Liver (tissue), 3 donors: ENCODE data around the gene SOST.

Source experiments
- ATF3 ChIP-seq: IDR thresholded peaks from 2 replicates; pipeline ENCODE4 v1.6.1; 2016; ENCODE audit warnings: antibody characterized with exemption
- GABPA ChIP-seq, 2 donors: IDR thresholded peaks in 1 of 2; conservative IDR thresholded peaks in 1 of 2; 2 replicates each; pipeline ENCODE4 v1.6.1; 2016; ENCODE audit warnings: antibody characterized with exemption in 2 of 2, mild to moderate bottlenecking in 1 of 2, moderate library complexity in 1 of 2
- JUND ChIP-seq, 2 donors: IDR thresholded peaks; 2 replicates each; pipeline ENCODE4 v1.6.1; 2016; ENCODE audit warnings: antibody characterized with exemption in 2 of 2
- MAX ChIP-seq: IDR thresholded peaks from 2 replicates; pipeline ENCODE4 v1.6.1; 2016; ENCODE audit warnings: antibody characterized with exemption
- RAD21 ChIP-seq, 2 donors: IDR thresholded peaks; 2 replicates each; pipeline ENCODE4 v1.6.1; 2016; ENCODE audit warnings: antibody characterized with exemption in 2 of 2, mild to moderate bottlenecking in 2 of 2
- REST ChIP-seq: IDR thresholded peaks from 2 replicates; pipeline ENCODE4 v1.6.1; 2016; ENCODE audit warnings: antibody characterized with exemption, mild to moderate bottlenecking
- TAF1 ChIP-seq: conservative IDR thresholded peaks from 2 replicates; pipeline ENCODE4 v1.6.1; 2016; ENCODE audit warnings: antibody characterized with exemption, mild to moderate bottlenecking
- TF ChIP-seq, protein P1 (sequence below): fragments of 150-350 bp; IDR thresholded peaks from 2 replicates; pipeline ENCODE4 v1.5.1; 2017; ENCODE audit warnings: improper control_type of control experiment, low read depth, low read length; ENCODE audit not compliant: missing input control
- TF ChIP-seq, protein P2 (sequence below): IDR thresholded peaks from 2 replicates; pipeline ENCODE4 v1.6.1; 2016; ENCODE audit warnings: antibody characterized with exemption
- donor health status: healthy.
- donor health status: healthy.

DNA sequence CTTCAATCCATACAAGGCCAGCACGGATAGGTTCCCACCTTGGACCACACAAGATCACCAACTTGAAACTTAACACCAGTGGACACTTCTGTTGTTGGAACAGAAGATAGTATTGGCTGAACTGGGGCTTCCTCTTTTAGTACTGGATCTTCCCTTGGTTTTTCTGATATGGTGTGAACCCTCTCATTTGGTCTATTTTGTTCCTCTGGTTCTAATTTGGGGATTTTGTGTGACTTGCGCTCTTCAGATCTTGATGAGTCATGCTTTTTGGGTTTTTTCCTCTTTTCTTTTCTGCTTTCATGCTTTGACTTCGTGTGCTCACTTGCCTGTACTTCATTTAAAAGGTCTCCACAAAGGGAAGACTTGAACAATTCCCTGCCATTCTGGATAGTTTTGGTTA lies 39.0 kb downstream of the SOST start:
- TF ChIP-seq TAF1 (no peak), GABPA (IDR thresholded peaks at IDR 0.05 in 1 of 2, conservative IDR thresholded peaks at IDR 0.05 in 1 of 2) (no peak), REST (no peak), JUND (IDR thresholded peaks at IDR 0.05) (no peak), MAX (no peak), ATF3 (no peak), RAD21 (IDR thresholded peaks at IDR 0.05) (no peak)
- TF ChIP-seq, protein P1, sequence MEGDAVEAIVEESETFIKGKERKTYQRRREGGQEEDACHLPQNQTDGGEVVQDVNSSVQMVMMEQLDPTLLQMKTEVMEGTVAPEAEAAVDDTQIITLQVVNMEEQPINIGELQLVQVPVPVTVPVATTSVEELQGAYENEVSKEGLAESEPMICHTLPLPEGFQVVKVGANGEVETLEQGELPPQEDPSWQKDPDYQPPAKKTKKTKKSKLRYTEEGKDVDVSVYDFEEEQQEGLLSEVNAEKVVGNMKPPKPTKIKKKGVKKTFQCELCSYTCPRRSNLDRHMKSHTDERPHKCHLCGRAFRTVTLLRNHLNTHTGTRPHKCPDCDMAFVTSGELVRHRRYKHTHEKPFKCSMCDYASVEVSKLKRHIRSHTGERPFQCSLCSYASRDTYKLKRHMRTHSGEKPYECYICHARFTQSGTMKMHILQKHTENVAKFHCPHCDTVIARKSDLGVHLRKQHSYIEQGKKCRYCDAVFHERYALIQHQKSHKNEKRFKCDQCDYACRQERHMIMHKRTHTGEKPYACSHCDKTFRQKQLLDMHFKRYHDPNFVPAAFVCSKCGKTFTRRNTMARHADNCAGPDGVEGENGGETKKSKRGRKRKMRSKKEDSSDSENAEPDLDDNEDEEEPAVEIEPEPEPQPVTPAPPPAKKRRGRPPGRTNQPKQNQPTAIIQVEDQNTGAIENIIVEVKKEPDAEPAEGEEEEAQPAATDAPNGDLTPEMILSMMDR, result no peak
- TF ChIP-seq, protein P2, sequence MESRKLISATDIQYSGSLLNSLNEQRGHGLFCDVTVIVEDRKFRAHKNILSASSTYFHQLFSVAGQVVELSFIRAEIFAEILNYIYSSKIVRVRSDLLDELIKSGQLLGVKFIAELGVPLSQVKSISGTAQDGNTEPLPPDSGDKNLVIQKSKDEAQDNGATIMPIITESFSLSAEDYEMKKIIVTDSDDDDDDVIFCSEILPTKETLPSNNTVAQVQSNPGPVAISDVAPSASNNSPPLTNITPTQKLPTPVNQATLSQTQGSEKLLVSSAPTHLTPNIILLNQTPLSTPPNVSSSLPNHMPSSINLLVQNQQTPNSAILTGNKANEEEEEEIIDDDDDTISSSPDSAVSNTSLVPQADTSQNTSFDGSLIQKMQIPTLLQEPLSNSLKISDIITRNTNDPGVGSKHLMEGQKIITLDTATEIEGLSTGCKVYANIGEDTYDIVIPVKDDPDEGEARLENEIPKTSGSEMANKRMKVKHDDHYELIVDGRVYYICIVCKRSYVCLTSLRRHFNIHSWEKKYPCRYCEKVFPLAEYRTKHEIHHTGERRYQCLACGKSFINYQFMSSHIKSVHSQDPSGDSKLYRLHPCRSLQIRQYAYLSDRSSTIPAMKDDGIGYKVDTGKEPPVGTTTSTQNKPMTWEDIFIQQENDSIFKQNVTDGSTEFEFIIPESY, result no peak
